ENCODE results near the gene BLID. TPM values are rescaled to one million over a fixed set of nuclear protein-coding genes. Genes with fewer than 3 reads are reported as not detected.

The BLID gene
- total and polyA plus RNA-seq, 10 of the 15 experiments (the other 5 are each of a cell fraction or from before 2014, with no cell fraction given): not detected

- no peaks in the 10 kb centered on the region for H3K9me3 ChIP-seq (replicated peaks; ENCODE audit: control insufficient read depth, insufficient read depth, low read length)
- H3K4me2 ChIP-seq (ENCODE audit: control insufficient read depth, insufficient read depth): no peak overlapping the region
- intact Hi-C loops (cut with micrococcal nuclease; ENCODE audit: unreplicated experiment) (no loop called here), in situ Hi-C loops (cut with MboI) (no loop called here)
- ChIA-PET RAD21 (ENCODE audit: unreplicated experiment) (no interaction called here), POLR2A (no interaction called here), SMC1A (ENCODE audit: uncharacterized antibody, unreplicated experiment) (no interaction called here), CTCF (no interaction called here)
- no peak overlapping the region for H3K9ac ChIP-seq (ENCODE audit: control insufficient read depth, insufficient read depth, low read length)
- TF ChIP-seq KAT2A (conservative IDR thresholded peaks at IDR 0.05; ENCODE audit: control insufficient read depth, low read depth, low read length) (no peak), ATF7 (IDR thresholded peaks at IDR 0.05; ENCODE audit: low read depth) (no peak), NKRF (conservative IDR thresholded peaks at IDR 0.05) (no peak)
- BruUV-seq (replicated peaks): no TSS peak
- no peaks in the 10 kb centered on the region for H3K36me3 ChIP-seq (ENCODE audit: control insufficient read depth in 2 of 2, insufficient read depth in 2 of 2, low read length in 1 of 2)
- H2AFZ ChIP-seq (ENCODE audit: control insufficient read depth, low read depth, low read length): no peak overlapping the region
- H3K27me3 ChIP-seq (replicated peaks in 1 of 2; ENCODE audit: control insufficient read depth in 2 of 2, insufficient read depth in 2 of 2, low read length in 1 of 2): peaks cover 0 to 3% of the 10 kb centered on the region in 2 experiments; a peak in 1 of 4 replicates
- 10% methylated on average over 3 of the region's 3 CpGs for WGBS (ENCODE audit: insufficient coverage, insufficient replicate concordance, low lambda C conversion rate, missing lambda C conversion rate)
- FAIRE-seq (no peak), ATAC-seq (no peak), DNase-seq (ENCODE audit: low read depth, low spot score) (no peak)
- no peaks in the 10 kb centered on the region for H3K4me1 ChIP-seq (ENCODE audit: control insufficient read depth, insufficient read depth, low read length)
- no peaks in the 10 kb centered on the region for H3K79me2 ChIP-seq (ENCODE audit: control insufficient read depth, insufficient read depth, low read length)
- H3K4me3 ChIP-seq: no peak overlapping the region
- no peak overlapping the region for H3K27ac ChIP-seq (ENCODE audit: control insufficient read depth, insufficient read depth)
- H4K20me1 ChIP-seq (ENCODE audit: control insufficient read depth, insufficient read depth): no peaks in the 10 kb centered on the region; the same call in 1 of the 2 replicates
Observed at GRCh38 chr11:122163053-122163819, 47.2 kb upstream of the BLID start.

DNA sequence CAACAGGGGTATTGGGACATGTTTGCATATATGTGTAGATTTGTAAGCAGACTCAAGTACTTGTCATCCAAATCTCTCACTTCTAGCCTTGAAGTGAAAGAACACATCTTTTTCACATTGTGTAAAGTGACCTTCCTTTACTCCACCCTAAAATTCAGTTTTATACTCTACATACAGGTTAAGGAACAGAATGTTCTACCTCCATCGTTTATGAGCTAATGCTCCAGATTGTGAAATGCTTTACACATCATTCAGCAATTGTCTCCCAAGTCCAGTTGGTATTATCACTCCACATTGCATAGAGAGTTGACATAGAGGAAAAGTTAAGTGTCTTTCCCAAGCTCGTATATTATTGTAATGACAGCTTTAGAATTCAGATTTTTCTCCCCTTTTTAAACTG is 46.1 kb upstream of the BLID start:
- FAIRE-seq: no peak
- POLR2A ChIA-PET: no interaction called here
- no peaks in the 10 kb centered on the region for H3K79me2 ChIP-seq (ENCODE audit: control insufficient read depth, insufficient read depth, low read length)

More for the DNA sequence above, 46.1 kb upstream of the BLID start:
- ChIA-PET SMC1A (ENCODE audit: uncharacterized antibody, unreplicated experiment) (no interaction called here), CTCF (no interaction called here), RAD21 (ENCODE audit: unreplicated experiment) (no interaction called here)
- no peaks in the 10 kb centered on the region for H3K9me3 ChIP-seq (replicated peaks; ENCODE audit: control insufficient read depth, insufficient read depth, low read length)
- no peaks in the 10 kb centered on the region; the same call in 1 of the 2 replicates for H4K20me1 ChIP-seq (ENCODE audit: control insufficient read depth, insufficient read depth)
- BruUV-seq (replicated peaks): no TSS peak
- H3K4me2 ChIP-seq (ENCODE audit: control insufficient read depth, insufficient read depth): no peak overlapping the region
- no peak for ATAC-seq
- H3K9ac ChIP-seq (ENCODE audit: control insufficient read depth, insufficient read depth, low read length): no peak overlapping the region
- no peak overlapping the region for H3K4me3 ChIP-seq
- no peaks in the 10 kb centered on the region for H3K4me1 ChIP-seq (ENCODE audit: control insufficient read depth, insufficient read depth, low read length)
- WGBS (ENCODE audit: insufficient coverage, insufficient replicate concordance, low lambda C conversion rate, missing lambda C conversion rate): 0% methylated on average over 2 of the region's 2 CpGs
- TF ChIP-seq, protein P1, sequence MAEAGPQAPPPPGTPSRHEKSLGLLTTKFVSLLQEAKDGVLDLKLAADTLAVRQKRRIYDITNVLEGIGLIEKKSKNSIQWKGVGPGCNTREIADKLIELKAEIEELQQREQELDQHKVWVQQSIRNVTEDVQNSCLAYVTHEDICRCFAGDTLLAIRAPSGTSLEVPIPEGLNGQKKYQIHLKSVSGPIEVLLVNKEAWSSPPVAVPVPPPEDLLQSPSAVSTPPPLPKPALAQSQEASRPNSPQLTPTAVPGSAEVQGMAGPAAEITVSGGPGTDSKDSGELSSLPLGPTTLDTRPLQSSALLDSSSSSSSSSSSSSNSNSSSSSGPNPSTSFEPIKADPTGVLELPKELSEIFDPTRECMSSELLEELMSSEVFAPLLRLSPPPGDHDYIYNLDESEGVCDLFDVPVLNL (IDR thresholded peaks at IDR 0.05; ENCODE audit: low read depth, low read length): no peak
- TF ChIP-seq LARP7 (IDR thresholded peaks at IDR 0.05) (no peak), GATAD2B (conservative IDR thresholded peaks at IDR 0.05; ENCODE audit: low read depth) (no peak)
- peaks cover 0 to 3% of the 10 kb centered on the region in 2 experiments; a peak in 1 of 4 replicates for H3K27me3 ChIP-seq (replicated peaks in 1 of 2; ENCODE audit: control insufficient read depth in 2 of 2, insufficient read depth in 2 of 2, low read length in 1 of 2)
- no peak for DNase-seq (ENCODE audit: low read depth, low spot score)
- intact Hi-C loops (cut with micrococcal nuclease; ENCODE audit: unreplicated experiment) (no loop called here), in situ Hi-C loops (cut with MboI) (no loop called here)
- no peak overlapping the region for H2AFZ ChIP-seq (ENCODE audit: control insufficient read depth, low read depth, low read length)
- H3K36me3 ChIP-seq (ENCODE audit: control insufficient read depth in 2 of 2, insufficient read depth in 2 of 2, low read length in 1 of 2): no peaks in the 10 kb centered on the region
- no peak overlapping the region for H3K27ac ChIP-seq (ENCODE audit: control insufficient read depth, insufficient read depth)
